ENCODE results near the gene GUCY2C. TPM values are rescaled to one million over a fixed set of nuclear protein-coding genes. Genes with fewer than 3 reads are reported as not detected.

The GUCY2C gene
- polyA plus RNA-seq, 2 of the 4 experiments (the other 2 are of a cell fraction): 0.05 TPM; not detected in 1

DNA sequence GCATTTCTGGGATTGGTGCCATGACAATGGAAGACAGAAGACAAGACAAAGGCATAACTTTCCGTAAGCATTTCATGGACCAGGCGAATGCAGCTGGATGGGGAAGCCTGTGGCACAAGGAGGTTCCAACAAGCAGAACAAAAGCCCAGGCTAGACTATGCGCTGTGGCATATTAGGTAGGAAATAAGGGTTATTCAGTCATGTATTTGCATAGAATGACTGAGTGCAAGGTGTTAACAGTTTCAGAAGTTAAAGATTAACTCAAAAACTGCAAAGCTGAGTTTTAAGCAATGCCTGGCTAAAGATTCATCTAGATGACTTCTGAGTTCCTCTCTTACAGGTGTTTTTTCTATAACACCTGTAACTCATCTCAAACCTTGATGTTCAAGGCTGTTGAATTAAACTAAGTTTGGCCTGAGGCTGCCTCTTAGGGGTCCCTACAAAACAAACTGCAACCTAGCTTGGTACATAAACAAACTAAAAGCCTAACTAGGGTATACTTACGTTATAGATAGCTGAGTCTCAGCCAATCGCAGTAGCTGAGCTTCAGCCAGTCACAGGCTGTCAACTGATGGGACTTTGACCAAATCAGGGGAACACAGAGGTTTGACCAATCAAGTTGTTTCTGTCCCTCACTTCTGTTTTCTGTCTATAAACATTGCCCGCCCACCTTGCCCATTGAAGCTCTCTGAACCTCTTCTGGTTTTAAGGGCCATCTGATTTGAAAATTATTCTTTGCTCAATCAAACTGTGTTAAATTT is 76.5 kb downstream of the GUCY2C start:
- H3K4me3 ChIP-seq: no peak overlapping the region
- no peak overlapping the region for H3K27ac ChIP-seq
- ChIA-PET POLR2A (no interaction called here), CTCF (interaction anchor here (0.8 to 5.2 kb wide), 11 partner anchors 8 to 434 kb away, joined by 3 to 45 read pairs (median 4); no protein-coding TSS in a partner anchor)
- H3K4me1 ChIP-seq: no peaks in the 10 kb centered on the region
- no peaks in the 10 kb centered on the region for H3K9me3 ChIP-seq
- whole genome bisulfite sequencing (ENCODE audit: missing lambda C conversion rate): 53% methylated on average over 6 of the region's 6 CpGs
- ATAC-seq (no peak), DNase-seq (ENCODE audit: low read depth in 1 of 2, low spot score in 1 of 2) (no peak), FAIRE-seq (no peak)
- TF ChIP-seq NFE2L2 (conservative IDR thresholded peaks at IDR 0.05; ENCODE audit: low read length) (no peak), KDM1A (IDR thresholded peaks at IDR 0.05; ENCODE audit: low read depth) (no peak), RNF2 (IDR thresholded peaks at IDR 0.05; ENCODE audit: borderline replicate concordance, low read depth) (no peak), FOSB (CRISPR knock-in tag; IDR thresholded peaks at IDR 0.05) (no peak)
- TF ChIP-seq, protein P1, sequence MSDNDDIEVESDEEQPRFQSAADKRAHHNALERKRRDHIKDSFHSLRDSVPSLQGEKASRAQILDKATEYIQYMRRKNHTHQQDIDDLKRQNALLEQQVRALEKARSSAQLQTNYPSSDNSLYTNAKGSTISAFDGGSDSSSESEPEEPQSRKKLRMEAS (IDR thresholded peaks at IDR 0.05): no peak
- no peak overlapping the region for H3K4me2 ChIP-seq

GRCh38 chr12:14618983-14619382 is 77.4 kb downstream of the GUCY2C start:
- TF ChIP-seq, protein P2, sequence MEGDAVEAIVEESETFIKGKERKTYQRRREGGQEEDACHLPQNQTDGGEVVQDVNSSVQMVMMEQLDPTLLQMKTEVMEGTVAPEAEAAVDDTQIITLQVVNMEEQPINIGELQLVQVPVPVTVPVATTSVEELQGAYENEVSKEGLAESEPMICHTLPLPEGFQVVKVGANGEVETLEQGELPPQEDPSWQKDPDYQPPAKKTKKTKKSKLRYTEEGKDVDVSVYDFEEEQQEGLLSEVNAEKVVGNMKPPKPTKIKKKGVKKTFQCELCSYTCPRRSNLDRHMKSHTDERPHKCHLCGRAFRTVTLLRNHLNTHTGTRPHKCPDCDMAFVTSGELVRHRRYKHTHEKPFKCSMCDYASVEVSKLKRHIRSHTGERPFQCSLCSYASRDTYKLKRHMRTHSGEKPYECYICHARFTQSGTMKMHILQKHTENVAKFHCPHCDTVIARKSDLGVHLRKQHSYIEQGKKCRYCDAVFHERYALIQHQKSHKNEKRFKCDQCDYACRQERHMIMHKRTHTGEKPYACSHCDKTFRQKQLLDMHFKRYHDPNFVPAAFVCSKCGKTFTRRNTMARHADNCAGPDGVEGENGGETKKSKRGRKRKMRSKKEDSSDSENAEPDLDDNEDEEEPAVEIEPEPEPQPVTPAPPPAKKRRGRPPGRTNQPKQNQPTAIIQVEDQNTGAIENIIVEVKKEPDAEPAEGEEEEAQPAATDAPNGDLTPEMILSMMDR (IDR thresholded peaks at IDR 0.05): peak; percentile 28; the same call in 1 of the 3 replicates
- TF ChIP-seq RAD21 (conservative IDR thresholded peaks at IDR 0.05 in 1 of 2, IDR thresholded peaks at IDR 0.05 in 1 of 2) (peak in 1 of 2 experiments; percentile 47; a peak in 2 of 5 replicates), SREBF2 (IDR thresholded peaks at IDR 0.05) (no peak), SMC3 (IDR thresholded peaks at IDR 0.05) (0 out of 3 replicates have a peak, but pooled peaks have one; percentile 26), JUN (IDR thresholded peaks at IDR 0.05) (no peak)
- no peak overlapping the region for H3K4me3 ChIP-seq
- WGBS (ENCODE audit: missing lambda C conversion rate): 34% methylated on average over 4 of the region's 4 CpGs
- CTCF ChIA-PET: interaction anchor here (0.8 to 5.2 kb wide), 10 partner anchors 9 to 433 kb away, joined by 3 to 45 read pairs (median 4); no protein-coding TSS in a partner anchor
- no peaks in the 10 kb centered on the region for H3K4me1 ChIP-seq
- POLR2A ChIA-PET: no interaction called here
- ATAC-seq: peak in 1 of 2 experiments; percentile 67; a peak in 3 of 6 replicates
- FAIRE-seq: no peak
- peak; percentile 10 to 37 for DNase-seq (ENCODE audit: low read depth in 1 of 2, low spot score in 1 of 2)
- H3K9me3 ChIP-seq: no peaks in the 10 kb centered on the region
- H3K4me2 ChIP-seq: no peak overlapping the region
- no peak overlapping the region for H3K27ac ChIP-seq

DNA sequence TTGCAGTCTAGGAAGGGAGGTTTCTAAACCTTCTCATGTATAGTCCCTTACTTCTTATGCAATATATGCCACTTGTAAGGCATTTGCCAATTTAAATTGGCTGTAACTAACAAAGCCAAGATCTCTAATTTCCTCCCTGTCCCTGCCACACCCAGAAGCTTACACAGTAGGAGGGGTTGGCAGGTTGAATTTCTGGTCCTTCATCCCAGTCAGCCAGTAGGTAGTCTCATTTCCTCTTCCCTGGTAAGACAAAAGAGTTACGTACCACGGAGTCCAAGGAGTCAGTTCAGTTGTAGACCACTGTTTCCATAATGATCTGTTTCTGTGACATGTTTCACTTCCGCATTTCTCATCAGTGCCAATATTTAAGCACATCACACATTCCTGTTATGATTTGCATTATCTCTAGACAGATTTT is 81.7 kb downstream of the GUCY2C start:
- Histone ChIP-seq H3K4me3 (no peak overlapping the region), H3K9me3 (no peaks in the 10 kb centered on the region), H3K4me2 (no peak overlapping the region), H3K4me1 (no peaks in the 10 kb centered on the region), H3K27ac (no peak overlapping the region)
- DNase-seq (ENCODE audit: low read depth in 1 of 2, low spot score in 1 of 2) (no peak), FAIRE-seq (no peak), ATAC-seq (no peak)
- TF ChIP-seq MAFK (IDR thresholded peaks at IDR 0.05; ENCODE audit: partially characterized antibody) (no peak), RFX5 (IDR thresholded peaks at IDR 0.05) (no peak), RARB (CRISPR knock-in tag; IDR thresholded peaks at IDR 0.05) (no peak), HOXA7 (CRISPR knock-in tag; IDR thresholded peaks at IDR 0.05) (no peak), ATOH8 (CRISPR knock-in tag; IDR thresholded peaks at IDR 0.05; ENCODE audit: low read depth) (no peak), BHLHE40 (IDR thresholded peaks at IDR 0.05; ENCODE audit: low read depth, low read length) (no peak), TP53 (CRISPR knock-in tag; IDR thresholded peaks at IDR 0.05) (no peak), GATA3 (IDR thresholded peaks at IDR 0.05; ENCODE audit: borderline replicate concordance) (no peak), HOXB13 (CRISPR knock-in tag; IDR thresholded peaks at IDR 0.05; ENCODE audit: low read depth) (no peak), PBX3 (IDR thresholded peaks at IDR 0.05) (no peak), EHMT2 (IDR thresholded peaks at IDR 0.05; ENCODE audit: low read depth) (no peak), ESRRA (IDR thresholded peaks at IDR 0.05; ENCODE audit: borderline replicate concordance, low read length) (no peak)
- TF ChIP-seq, protein P1 (IDR thresholded peaks at IDR 0.05): no peak
- TF ChIP-seq, protein P3, sequence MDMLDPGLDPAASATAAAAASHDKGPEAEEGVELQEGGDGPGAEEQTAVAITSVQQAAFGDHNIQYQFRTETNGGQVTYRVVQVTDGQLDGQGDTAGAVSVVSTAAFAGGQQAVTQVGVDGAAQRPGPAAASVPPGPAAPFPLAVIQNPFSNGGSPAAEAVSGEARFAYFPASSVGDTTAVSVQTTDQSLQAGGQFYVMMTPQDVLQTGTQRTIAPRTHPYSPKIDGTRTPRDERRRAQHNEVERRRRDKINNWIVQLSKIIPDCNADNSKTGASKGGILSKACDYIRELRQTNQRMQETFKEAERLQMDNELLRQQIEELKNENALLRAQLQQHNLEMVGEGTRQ (IDR thresholded peaks at IDR 0.05): no peak
- WGBS (ENCODE audit: missing lambda C conversion rate): 63% methylated on average over 3 of the region's 3 CpGs
- ChIA-PET CTCF (no interaction called here), POLR2A (no interaction called here)
